Retinal pigment epithelial cell (primary cell): ENCODE results near the gene SLC38A2.
A peak's percentile ranks its signal among the peaks of the same experiment; 100 is the strongest.

Source experiments
- DNase-seq: peaks from one replicate; pipeline ENCODE4 v3.0.0-alpha.2; 2010; ENCODE audit warnings: low read depth
- H3K4me3 ChIP-seq: 2 replicates; pipeline ENCODE4 v1.5.1; 2011; ENCODE audit warnings: mild to moderate bottlenecking, low read length, control low read depth, moderate library complexity
- CTCF ChIP-seq: conservative IDR thresholded peaks from 2 replicates; pipeline ENCODE4 v1.5.1; 2011; ENCODE audit warnings: low read depth, low read length, control low read depth, inconsistent platforms

Gene SLC38A2

GRCh38 chr12:46358325-46358700, 14.3 kb downstream of the SLC38A2 start:
- TF ChIP-seq CTCF, result no peak
- DNase-seq, result no peak
- H3K4me3 ChIP-seq, result no peak overlapping the region

GRCh38 chr12:46357438-46358324, 14.9 kb downstream of the SLC38A2 start:
- no peak for TF ChIP-seq CTCF
- no peak for DNase-seq
- no peak overlapping the region for H3K4me3 ChIP-seq

- no peak overlapping the region for H3K4me3 ChIP-seq
- no peak for TF ChIP-seq CTCF
- no peak for DNase-seq
These were observed 15.7 kb downstream of the SLC38A2 start for GRCh38 chr12:46356655-46357437.

GRCh38 chr12:46354802-46355199, 17.8 kb downstream of the SLC38A2 start:
- DNase-seq, result no peak
- no peak for TF ChIP-seq CTCF
- no peak overlapping the region for H3K4me3 ChIP-seq

- DNase-seq, result no peak
- TF ChIP-seq CTCF, result peak; percentile 16
These were observed 18.3 kb downstream of the SLC38A2 start for GRCh38 chr12:46354111-46354801.

GRCh38 chr12:46351886-46352650, 20.5 kb downstream of the SLC38A2 start:
- TF ChIP-seq CTCF, result no peak
- DNase-seq, result no peak
- H3K4me3 ChIP-seq, result no peak overlapping the region

More at GRCh38 chr12:46354111-46354801, 18.3 kb downstream of the SLC38A2 start:
- no peak overlapping the region for H3K4me3 ChIP-seq
